Activated CD4-positive, alpha-beta T cell treated with anti-CD3 and anti-CD28 coated beads, Interleukin-2, amount 10 ng/mL, durations not matched to agents 24 days and 14 days (primary cell): ENCODE measurements around the gene KIF26B. TPM values are rescaled to one million over a fixed set of nuclear protein-coding genes. Genes with fewer than 3 reads are reported as not detected.

ENCODE experiments used
- DNase-seq: peaks from one replicate; pipeline ENCODE4 v3.0.0; 2022
- H3K27ac Mint-ChIP-seq: one replicate; pipeline ENCODE4 v1.8.0; 2022; ENCODE audit warnings: mild to moderate bottlenecking, mixed read lengths
- H3K27me3 Mint-ChIP-seq: one replicate; pipeline ENCODE4 v1.8.0; 2022; ENCODE audit warnings: mixed read lengths
- H3K36me3 Mint-ChIP-seq: one replicate; pipeline ENCODE4 v1.8.0; 2022; ENCODE audit warnings: low read depth, mild to moderate bottlenecking, mixed read lengths
- H3K4me1 Mint-ChIP-seq: one replicate; pipeline ENCODE4 v1.8.0; 2021; ENCODE audit warnings: mixed read lengths
- H3K4me3 Mint-ChIP-seq: one replicate; pipeline ENCODE4 v1.8.0; 2022; ENCODE audit warnings: mild to moderate bottlenecking, moderate library complexity, mixed read lengths
- H3K9me3 Mint-ChIP-seq: one replicate; pipeline ENCODE4 v1.8.0; 2021; ENCODE audit warnings: mixed read lengths
- intact Hi-C: fragments of 100-400 bp; cut with micrococcal nuclease; formaldehyde crosslinking; loops from one replicate; pipeline ENCODE4 v1.15.1; 2023
- total RNA-seq: library from RNA; stranded (reverse); gene quantifications from 2 replicates; pipeline ENCODE4 v1.2.3, GENCODE V29; 2022

Gene KIF26B
- total RNA-seq, 1 donor from 2014 or later: 0.07 TPM

DNA sequence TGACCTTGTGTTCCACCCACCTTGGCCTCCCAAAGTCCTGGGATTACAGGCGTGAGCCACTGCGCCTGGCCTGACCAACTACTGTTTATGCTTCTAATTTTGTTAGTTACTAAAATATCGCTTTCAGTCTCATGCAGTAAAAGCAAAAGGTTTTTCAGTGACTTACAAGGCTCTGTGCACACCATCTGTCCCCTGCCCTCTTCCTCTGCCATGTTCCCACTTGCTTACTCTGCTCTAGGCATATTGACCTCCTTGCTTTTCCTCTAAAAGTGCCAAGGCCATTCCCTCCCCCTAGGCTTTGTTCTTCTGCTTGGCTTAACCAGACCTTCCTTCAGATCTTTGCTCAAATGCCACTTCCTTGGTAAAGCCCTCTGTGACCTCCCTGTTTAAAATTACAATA lies 276.9 kb downstream of the KIF26B start:
- intact Hi-C loops: no loop called here
- Mint-ChIP-seq H3K9me3 (no peaks in the 10 kb centered on the region), H3K4me1 (no peaks in the 10 kb centered on the region), H3K4me3 (no peak overlapping the region), H3K27ac (no peak overlapping the region), H3K27me3 (no peaks in the 10 kb centered on the region), H3K36me3 (no peaks in the 10 kb centered on the region)
- DNase-seq: no peak

DNA sequence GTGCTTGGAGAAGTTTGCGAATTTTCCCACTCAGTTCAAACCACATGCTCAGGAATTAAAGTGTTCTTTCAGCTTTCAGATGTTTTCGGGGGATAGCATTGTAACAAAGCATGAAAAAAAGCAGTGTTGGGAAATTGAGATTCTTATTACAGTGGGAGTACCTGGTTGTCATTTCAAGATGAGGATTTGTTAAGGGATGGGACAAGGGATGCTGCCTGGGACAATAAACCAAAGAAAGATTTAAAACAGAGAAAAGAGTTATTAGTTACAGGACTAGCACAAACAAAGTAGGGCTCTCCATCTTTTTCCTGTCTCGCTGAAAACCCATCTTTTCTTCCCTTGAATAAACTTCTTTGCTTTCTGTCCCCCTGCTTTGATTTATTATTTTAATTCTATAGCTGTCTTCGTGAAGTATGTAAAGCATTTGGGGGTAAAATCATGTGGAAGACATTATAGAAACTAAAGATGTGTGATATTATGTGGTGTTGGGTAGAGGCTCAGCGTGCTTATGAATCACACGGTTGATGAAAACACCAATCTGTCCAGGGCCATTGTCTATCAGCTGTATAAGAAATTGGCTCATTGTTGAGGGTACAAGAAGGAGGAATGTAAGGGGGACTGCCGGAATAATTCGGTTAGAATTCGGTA lies 277.6 kb downstream of the KIF26B start:
- no peak for DNase-seq
- Mint-ChIP-seq H3K27me3 (no peaks in the 10 kb centered on the region), H3K36me3 (no peaks in the 10 kb centered on the region), H3K4me1 (no peaks in the 10 kb centered on the region), H3K4me3 (no peak overlapping the region), H3K27ac (no peak overlapping the region), H3K9me3 (peaks cover 3% of the 10 kb centered on the region)
- intact Hi-C loops: no loop called here

- intact Hi-C loops: no loop called here
- Mint-ChIP-seq H3K9me3 (peaks cover 3% of the 10 kb centered on the region), H3K36me3 (no peaks in the 10 kb centered on the region), H3K27ac (no peak overlapping the region), H3K27me3 (no peaks in the 10 kb centered on the region), H3K4me1 (no peaks in the 10 kb centered on the region), H3K4me3 (no peak overlapping the region)
- no peak for DNase-seq
Observed at GRCh38 chr1:245433561-245433960, 278.8 kb downstream of the KIF26B start.

- H3K36me3 Mint-ChIP-seq: no peaks in the 10 kb centered on the region
- H3K4me3 Mint-ChIP-seq: no peak overlapping the region
- H3K9me3 Mint-ChIP-seq: peaks cover 3% of the 10 kb centered on the region
- no peak overlapping the region for H3K27ac Mint-ChIP-seq
- no peak for DNase-seq
- H3K27me3 Mint-ChIP-seq: no peaks in the 10 kb centered on the region
- no peaks in the 10 kb centered on the region for H3K4me1 Mint-ChIP-seq
- intact Hi-C loops: no loop called here
Observed at GRCh38 chr1:245434280-245434679, 279.5 kb downstream of the KIF26B start.

DNA sequence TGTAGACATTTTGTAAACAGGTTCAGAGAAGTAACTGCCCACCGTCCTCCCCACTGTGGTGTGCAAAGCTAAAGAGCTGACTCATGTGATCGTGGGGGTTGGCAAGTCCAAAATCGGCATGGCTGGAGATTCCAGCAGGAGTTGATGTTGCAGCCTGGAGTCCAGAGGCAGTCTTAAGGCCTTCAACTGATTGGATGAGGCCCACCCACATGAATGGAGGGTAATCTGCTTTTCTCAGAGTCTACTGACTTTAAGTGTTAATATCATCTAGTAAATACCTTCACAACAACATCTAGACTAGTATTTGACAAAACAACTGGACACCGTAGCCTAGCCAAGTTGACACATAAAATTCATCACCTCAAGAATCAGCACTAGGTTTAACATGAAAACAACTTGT lies 281.6 kb downstream of the KIF26B start:
- peaks cover 3% of the 10 kb centered on the region for H3K9me3 Mint-ChIP-seq
- H3K4me3 Mint-ChIP-seq: no peak overlapping the region
- H3K27me3 Mint-ChIP-seq: no peaks in the 10 kb centered on the region
- DNase-seq: no peak
- H3K4me1 Mint-ChIP-seq: no peaks in the 10 kb centered on the region
- H3K36me3 Mint-ChIP-seq: no peaks in the 10 kb centered on the region
- no peak overlapping the region for H3K27ac Mint-ChIP-seq
- intact Hi-C loops: no loop called here

GRCh38 chr1:245437369-245438062 lies 282.7 kb downstream of the KIF26B start:
- Mint-ChIP-seq H3K27me3 (peaks cover 2% of the 10 kb centered on the region), H3K36me3 (no peaks in the 10 kb centered on the region), H3K27ac (no peak overlapping the region), H3K9me3 (peaks cover 3% of the 10 kb centered on the region), H3K4me1 (no peaks in the 10 kb centered on the region), H3K4me3 (no peak overlapping the region)
- no peak for DNase-seq
- intact Hi-C loops: no loop called here

DNA sequence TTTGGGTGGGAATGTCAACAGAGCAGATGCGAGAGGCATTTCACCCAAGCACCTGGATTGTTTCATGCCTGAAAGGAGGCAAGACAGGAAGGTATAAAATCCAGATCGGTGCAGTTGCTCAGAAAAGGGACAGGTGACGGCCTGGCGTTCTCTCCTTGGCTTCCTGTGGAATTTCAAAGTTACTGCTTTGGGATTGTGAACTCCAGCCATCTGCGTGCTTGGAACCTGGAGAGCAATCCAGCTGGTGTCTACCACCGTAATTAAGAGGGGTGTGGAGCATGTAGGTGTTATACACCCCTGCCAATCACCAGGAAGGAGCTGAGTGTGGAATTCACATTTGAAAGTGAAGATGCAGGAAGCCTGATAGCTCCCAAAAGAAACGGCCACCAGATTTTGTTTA lies 286.1 kb downstream of the KIF26B start:
- H3K27me3 Mint-ChIP-seq: peaks cover 2% of the 10 kb centered on the region
- H3K36me3 Mint-ChIP-seq: no peaks in the 10 kb centered on the region
- no peaks in the 10 kb centered on the region for H3K4me1 Mint-ChIP-seq
- no peak for DNase-seq
- peaks cover 3% of the 10 kb centered on the region for H3K9me3 Mint-ChIP-seq
- H3K27ac Mint-ChIP-seq: no peak overlapping the region
- no peak overlapping the region for H3K4me3 Mint-ChIP-seq
- intact Hi-C loops: no loop called here

GRCh38 chr1:245441689-245442088 lies 286.9 kb downstream of the KIF26B start:
- Mint-ChIP-seq H3K27ac (no peak overlapping the region), H3K4me3 (no peak overlapping the region), H3K9me3 (peaks cover 3% of the 10 kb centered on the region), H3K4me1 (no peaks in the 10 kb centered on the region), H3K36me3 (no peaks in the 10 kb centered on the region), H3K27me3 (peaks cover 2% of the 10 kb centered on the region)
- DNase-seq: no peak
- intact Hi-C loops: no loop called here

DNA sequence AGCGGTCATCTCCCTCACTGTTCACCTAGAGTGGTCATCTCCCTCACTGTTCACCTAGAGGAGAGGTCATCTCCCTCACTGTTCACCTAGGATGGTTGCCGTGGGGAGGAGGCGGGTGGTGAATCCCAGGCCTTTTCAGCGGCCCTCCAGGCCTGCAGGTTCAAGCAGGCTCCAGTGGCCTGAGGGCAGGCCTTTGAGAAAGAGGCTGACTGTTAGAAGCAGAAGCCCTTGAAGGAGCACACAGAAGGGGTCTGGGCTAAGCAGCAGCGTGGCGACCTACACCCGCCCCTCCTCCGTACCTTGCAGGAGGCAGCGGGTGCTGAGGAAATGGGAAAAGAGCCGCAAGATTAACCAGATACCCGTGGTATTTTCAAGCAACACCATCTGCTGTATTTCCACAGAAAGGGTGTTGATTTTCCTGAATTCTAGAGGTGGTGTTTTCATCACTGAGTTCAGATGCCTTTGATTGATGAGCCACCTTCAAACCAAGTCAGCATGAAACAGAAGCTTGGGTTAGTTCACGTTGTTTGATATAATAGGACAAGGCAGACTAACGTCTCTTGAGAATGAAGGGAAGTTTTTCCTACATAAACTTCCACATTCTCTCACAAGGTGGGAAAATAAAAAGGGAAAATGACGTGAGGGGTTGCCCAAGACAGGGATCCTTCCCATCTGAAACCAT lies 289.5 kb downstream of the KIF26B start:
- intact Hi-C loops: no loop called here
- Mint-ChIP-seq H3K4me3 (no peak overlapping the region), H3K4me1 (no peaks in the 10 kb centered on the region), H3K27me3 (peaks cover 2% of the 10 kb centered on the region), H3K27ac (no peak overlapping the region), H3K9me3 (no peaks in the 10 kb centered on the region), H3K36me3 (no peaks in the 10 kb centered on the region)
- DNase-seq: no peak

DNA sequence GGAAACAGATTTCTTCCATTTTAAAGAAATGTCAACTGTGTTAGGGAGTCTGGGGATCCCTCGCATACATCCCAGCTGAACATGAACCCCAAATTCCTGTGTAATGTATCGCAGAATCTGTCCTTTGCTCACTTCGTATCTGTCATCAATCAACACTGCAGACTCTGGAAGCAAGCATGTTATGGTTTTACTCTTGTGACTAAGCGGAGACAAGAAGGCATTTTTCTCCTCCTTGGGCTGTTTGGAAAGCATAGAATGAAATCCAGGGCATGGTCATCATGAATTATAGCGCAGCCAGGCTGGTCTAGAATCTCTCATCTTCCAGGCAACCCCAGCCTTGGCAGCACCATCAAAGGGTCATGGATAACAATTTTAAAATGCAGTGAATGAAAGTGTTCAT lies 290.2 kb downstream of the KIF26B start:
- no peak overlapping the region for H3K4me3 Mint-ChIP-seq
- intact Hi-C loops: no loop called here
- H3K36me3 Mint-ChIP-seq: no peaks in the 10 kb centered on the region
- peaks cover 2% of the 10 kb centered on the region for H3K27me3 Mint-ChIP-seq
- H3K9me3 Mint-ChIP-seq: no peaks in the 10 kb centered on the region
- H3K27ac Mint-ChIP-seq: no peak overlapping the region
- no peaks in the 10 kb centered on the region for H3K4me1 Mint-ChIP-seq
- DNase-seq: no peak

DNA sequence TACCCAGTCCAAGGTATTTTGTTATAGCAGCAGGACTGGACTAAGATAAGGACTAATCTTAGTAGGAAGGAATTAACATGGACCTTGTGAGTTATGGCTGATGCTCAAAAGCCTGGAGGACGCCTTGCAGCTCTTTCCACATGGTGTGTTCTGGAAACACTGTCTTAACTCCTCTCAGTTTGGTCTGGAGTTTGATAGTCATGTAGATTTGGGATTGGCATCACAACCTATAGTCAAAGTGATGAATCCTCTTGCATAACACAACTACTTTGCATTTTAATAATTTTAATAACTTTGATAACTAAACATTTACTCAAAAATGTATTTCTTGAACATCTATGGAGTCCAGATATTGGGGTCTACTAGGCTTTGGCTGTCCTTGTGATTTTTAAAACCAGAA lies 293.7 kb downstream of the KIF26B start:
- Mint-ChIP-seq H3K27me3 (no peaks in the 10 kb centered on the region), H3K27ac (no peak overlapping the region), H3K9me3 (no peaks in the 10 kb centered on the region), H3K36me3 (no peaks in the 10 kb centered on the region), H3K4me1 (no peaks in the 10 kb centered on the region), H3K4me3 (no peak overlapping the region)
- DNase-seq: no peak
- intact Hi-C loops: no loop called here

DNA sequence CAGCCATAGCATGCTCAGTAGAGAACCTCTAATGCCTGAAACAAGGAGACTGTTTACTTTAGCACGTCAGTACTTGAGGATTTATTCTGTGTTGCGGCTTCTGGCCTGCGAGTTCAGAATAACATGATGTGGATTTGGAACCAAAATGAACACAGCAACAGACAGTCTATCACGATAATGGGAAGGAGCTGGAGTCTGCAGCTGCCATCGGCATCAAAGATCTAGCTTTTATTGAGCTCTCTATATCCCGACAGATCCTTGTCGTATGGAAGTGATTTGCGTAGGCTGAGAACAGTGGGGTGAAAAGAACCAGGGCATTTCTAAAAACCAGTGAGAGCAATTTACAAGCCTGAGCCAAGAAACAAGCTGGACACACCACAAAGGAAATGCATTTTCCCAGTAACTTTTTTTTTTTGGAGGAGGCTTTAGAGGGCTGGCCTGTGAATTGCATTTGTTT lies 294.2 kb downstream of the KIF26B start:
- no peak for DNase-seq
- Mint-ChIP-seq H3K27me3 (no peaks in the 10 kb centered on the region), H3K4me1 (no peaks in the 10 kb centered on the region), H3K27ac (no peak overlapping the region), H3K36me3 (no peaks in the 10 kb centered on the region), H3K9me3 (no peaks in the 10 kb centered on the region), H3K4me3 (no peak overlapping the region)
- intact Hi-C loops: no loop called here

GRCh38 chr1:245453541-245453940 lies 298.8 kb downstream of the KIF26B start:
- DNase-seq: no peak
- Mint-ChIP-seq H3K27ac (no peak overlapping the region), H3K36me3 (no peaks in the 10 kb centered on the region), H3K27me3 (no peaks in the 10 kb centered on the region), H3K4me3 (no peak overlapping the region), H3K9me3 (no peaks in the 10 kb centered on the region), H3K4me1 (no peaks in the 10 kb centered on the region)
- intact Hi-C loops: no loop called here

GRCh38 chr1:245454051-245454450 lies 299.3 kb downstream of the KIF26B start:
- Mint-ChIP-seq H3K36me3 (no peaks in the 10 kb centered on the region), H3K27ac (no peak overlapping the region), H3K4me3 (no peak overlapping the region), H3K4me1 (no peaks in the 10 kb centered on the region), H3K9me3 (no peaks in the 10 kb centered on the region), H3K27me3 (no peaks in the 10 kb centered on the region)
- no peak for DNase-seq
- intact Hi-C loops: no loop called here
